Parathyroid adenoma (tissue), 2 donors: ENCODE results near the gene TMEM163.
"Not testable (repeated sequence)": the region's sequence is repeated elsewhere in the genome, so short reads cannot be mapped to it uniquely, and the experiment has no call there.

ENCODE experiments used
- H2AFZ ChIP-seq: fragments of 300-600 bp; sonication (generic); one replicate; pipeline ENCODE4 v1.7.0; 2017; ENCODE audit warnings: antibody characterized with exemption, mild to moderate bottlenecking
- H3K27ac ChIP-seq: fragments of 300-600 bp; sonication (generic); one replicate; pipeline ENCODE4 v1.7.0; 2017
- H3K27me3 ChIP-seq: fragments of 300-600 bp; sonication (generic); one replicate; pipeline ENCODE4 v1.7.0; 2017; ENCODE audit warnings: low read length; ENCODE audit not compliant: control insufficient read depth, insufficient read depth
- H3K36me3 ChIP-seq: fragments of 300-600 bp; sonication (generic); one replicate; pipeline ENCODE4 v1.7.0; 2017; ENCODE audit warnings: low read length; ENCODE audit not compliant: control insufficient read depth, insufficient read depth
- H3K4me1 ChIP-seq: fragments of 300-600 bp; sonication (generic); one replicate; pipeline ENCODE4 v1.7.0; 2017; ENCODE audit warnings: control low read depth
- H3K4me2 ChIP-seq: fragments of 300-600 bp; sonication (generic); one replicate; pipeline ENCODE4 v1.7.0; 2017; ENCODE audit warnings: low read length
- H3K4me3 ChIP-seq: fragments of 300-600 bp; sonication (generic); one replicate; pipeline ENCODE4 v1.7.0; 2017; ENCODE audit warnings: low read depth, low read length
- H3K79me2 ChIP-seq: fragments of 300-600 bp; sonication (generic); one replicate; pipeline ENCODE4 v1.7.0; 2017; ENCODE audit warnings: control low read depth
- H3K9ac ChIP-seq: fragments of 300-600 bp; sonication (generic); one replicate; pipeline ENCODE4 v1.7.0; 2017; ENCODE audit warnings: mild to moderate bottlenecking
- H3K9me3 ChIP-seq: fragments of 300-600 bp; sonication (generic); one replicate; pipeline ENCODE4 v1.7.0; 2017; ENCODE audit warnings: low read length; ENCODE audit not compliant: control insufficient read depth
- TF ChIP-seq, protein P1 (sequence below): fragments of 300-600 bp; sonication (generic); IDR thresholded peaks from one replicate; pipeline ENCODE4 v1.7.0; 2017; ENCODE audit warnings: antibody characterized with exemption, mild to moderate bottlenecking
- donor health status: primary hyperparathyroidism.

TMEM163 gene

DNA sequence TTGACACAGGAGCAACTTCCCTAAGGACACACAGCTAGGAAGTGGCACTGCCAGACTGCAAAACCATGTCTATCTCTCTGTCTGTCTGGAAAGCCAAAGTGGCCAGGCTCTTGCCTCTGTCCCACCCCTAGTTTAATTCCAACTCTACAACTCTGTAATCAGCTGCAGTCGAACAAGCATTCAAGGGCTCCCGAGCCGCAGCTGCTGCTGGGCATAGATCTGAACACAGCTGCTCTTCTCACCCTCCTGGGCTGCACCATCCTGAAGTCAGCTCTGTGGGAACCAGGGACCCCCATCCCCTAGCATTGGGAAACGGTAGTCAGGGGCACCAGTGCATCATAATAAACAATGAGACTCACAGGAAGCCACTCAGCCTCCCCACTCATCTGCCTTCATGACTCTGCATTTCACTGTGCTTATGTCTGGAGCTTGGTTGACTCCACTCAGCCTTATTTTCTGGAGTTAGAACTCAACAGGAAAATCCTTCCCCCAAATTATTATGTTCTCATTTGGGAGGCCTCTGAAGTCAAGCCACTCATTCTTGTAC, 44.4 kb upstream of the TMEM163 start:
- no peak overlapping the region for H3K4me2 ChIP-seq
- no peak overlapping the region for H3K27ac ChIP-seq
- no peak overlapping the region for H2AFZ ChIP-seq
- no peaks in the 10 kb centered on the region for H3K4me1 ChIP-seq
- H3K4me3 ChIP-seq: no peak overlapping the region
- no peak overlapping the region for H3K9ac ChIP-seq
- H3K36me3 ChIP-seq: no peaks in the 10 kb centered on the region
- no peaks in the 10 kb centered on the region for H3K79me2 ChIP-seq
- no peaks in the 10 kb centered on the region for H3K27me3 ChIP-seq
- TF ChIP-seq, protein P1, sequence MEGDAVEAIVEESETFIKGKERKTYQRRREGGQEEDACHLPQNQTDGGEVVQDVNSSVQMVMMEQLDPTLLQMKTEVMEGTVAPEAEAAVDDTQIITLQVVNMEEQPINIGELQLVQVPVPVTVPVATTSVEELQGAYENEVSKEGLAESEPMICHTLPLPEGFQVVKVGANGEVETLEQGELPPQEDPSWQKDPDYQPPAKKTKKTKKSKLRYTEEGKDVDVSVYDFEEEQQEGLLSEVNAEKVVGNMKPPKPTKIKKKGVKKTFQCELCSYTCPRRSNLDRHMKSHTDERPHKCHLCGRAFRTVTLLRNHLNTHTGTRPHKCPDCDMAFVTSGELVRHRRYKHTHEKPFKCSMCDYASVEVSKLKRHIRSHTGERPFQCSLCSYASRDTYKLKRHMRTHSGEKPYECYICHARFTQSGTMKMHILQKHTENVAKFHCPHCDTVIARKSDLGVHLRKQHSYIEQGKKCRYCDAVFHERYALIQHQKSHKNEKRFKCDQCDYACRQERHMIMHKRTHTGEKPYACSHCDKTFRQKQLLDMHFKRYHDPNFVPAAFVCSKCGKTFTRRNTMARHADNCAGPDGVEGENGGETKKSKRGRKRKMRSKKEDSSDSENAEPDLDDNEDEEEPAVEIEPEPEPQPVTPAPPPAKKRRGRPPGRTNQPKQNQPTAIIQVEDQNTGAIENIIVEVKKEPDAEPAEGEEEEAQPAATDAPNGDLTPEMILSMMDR: no peak
- H3K9me3 ChIP-seq: no peaks in the 10 kb centered on the region

GRCh38 chr2:134762508-134762907, 43.7 kb upstream of the TMEM163 start:
- TF ChIP-seq, protein P1: no peak
- no peaks in the 10 kb centered on the region for H3K27me3 ChIP-seq

GRCh38 chr2:134760385-134760784, 41.6 kb upstream of the TMEM163 start:
- Histone ChIP-seq H3K27ac (no peak overlapping the region), H3K9me3 (no peaks in the 10 kb centered on the region), H3K36me3 (no peaks in the 10 kb centered on the region), H3K4me3 (no peak overlapping the region), H3K79me2 (no peaks in the 10 kb centered on the region), H3K9ac (no peak overlapping the region), H2AFZ (no peak overlapping the region), H3K4me2 (no peak overlapping the region), H3K27me3 (no peaks in the 10 kb centered on the region), H3K4me1 (no peaks in the 10 kb centered on the region)
- TF ChIP-seq, protein P1: no peak

More at GRCh38 chr2:134762508-134762907, 43.7 kb upstream of the TMEM163 start:
- Histone ChIP-seq H2AFZ (no peak overlapping the region), H3K36me3 (no peaks in the 10 kb centered on the region), H3K9ac (no peak overlapping the region), H3K27ac (no peak overlapping the region), H3K4me1 (no peaks in the 10 kb centered on the region), H3K9me3 (no peaks in the 10 kb centered on the region), H3K4me2 (no peak overlapping the region), H3K4me3 (no peak overlapping the region), H3K79me2 (no peaks in the 10 kb centered on the region)

GRCh38 chr2:134758633-134759032, 39.8 kb upstream of the TMEM163 start:
- H3K27ac ChIP-seq: no peak overlapping the region

DNA sequence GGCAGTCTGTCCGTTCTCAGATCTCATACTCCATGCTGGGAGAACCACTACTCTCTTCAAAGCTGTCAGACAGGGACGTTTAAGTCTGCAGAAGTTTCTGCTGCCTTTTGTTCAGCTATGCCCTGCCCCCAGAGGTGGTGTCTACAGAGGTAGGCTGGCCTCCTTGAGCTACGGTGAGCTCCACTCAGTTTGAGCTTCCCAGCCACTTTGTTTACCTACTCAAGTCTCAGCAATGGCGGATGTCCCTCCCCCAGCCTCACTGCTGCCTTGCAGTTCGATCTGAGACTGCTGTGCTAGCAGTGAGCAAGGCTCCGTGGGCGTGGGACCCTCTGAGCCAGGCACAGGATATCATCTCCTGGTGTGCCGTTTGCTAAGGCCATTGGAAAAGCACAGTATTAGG, 33.2 kb upstream of the TMEM163 start:
- H2AFZ ChIP-seq, H3K4me1 ChIP-seq, H3K36me3 ChIP-seq, H3K4me3 ChIP-seq, H3K27me3 ChIP-seq, H3K9ac ChIP-seq, H3K9me3 ChIP-seq, H3K79me2 ChIP-seq, H3K27ac ChIP-seq, H3K4me2 ChIP-seq: not testable (repeated sequence)

More at GRCh38 chr2:134758633-134759032, 39.8 kb upstream of the TMEM163 start:
- H3K4me3 ChIP-seq: no peak overlapping the region
- H3K4me2 ChIP-seq: no peak overlapping the region
- H3K9me3 ChIP-seq: no peaks in the 10 kb centered on the region
- TF ChIP-seq, protein P1: no peak
- H3K27me3 ChIP-seq: no peaks in the 10 kb centered on the region
- no peak overlapping the region for H3K9ac ChIP-seq
- H3K79me2 ChIP-seq: no peaks in the 10 kb centered on the region
- no peak overlapping the region for H2AFZ ChIP-seq
- no peaks in the 10 kb centered on the region for H3K4me1 ChIP-seq
- H3K36me3 ChIP-seq: no peaks in the 10 kb centered on the region
